HG03354 (cell line): ENCODE results near the gene TMEM14A.
"Not testable (repeated sequence)": the region's sequence is repeated elsewhere in the genome, so short reads cannot be mapped to it uniquely, and the experiment has no call there.

Experiments
- ATAC-seq: cut with Tn5 transposase; IDR thresholded peaks from one replicate; pipeline ENCODE4 v1.9.1; 2021; ENCODE audit warnings: mild to moderate bottlenecking; ENCODE audit not compliant: unreplicated experiment, poor library complexity, severe bottlenecking

The TMEM14A gene

DNA sequence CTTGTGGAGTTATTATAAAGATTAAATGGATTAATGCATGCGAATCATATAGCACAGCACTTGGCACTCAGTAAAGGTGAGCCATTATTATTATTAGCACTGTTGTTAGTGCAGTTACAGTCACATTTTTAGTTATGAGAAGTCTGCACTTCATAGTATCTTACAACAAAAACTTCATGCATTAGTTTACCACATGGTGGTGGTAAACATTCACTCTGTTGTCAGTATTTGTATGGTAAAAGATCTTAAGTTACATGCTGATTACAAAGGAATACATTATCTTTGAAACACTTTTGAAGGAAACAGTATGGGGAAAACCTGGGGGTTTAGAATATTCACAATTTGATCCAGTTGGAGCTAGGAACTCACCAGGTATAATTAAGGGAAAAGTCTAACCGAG is 20.8 kb downstream of the TMEM14A start:
- ATAC-seq = no peak

DNA sequence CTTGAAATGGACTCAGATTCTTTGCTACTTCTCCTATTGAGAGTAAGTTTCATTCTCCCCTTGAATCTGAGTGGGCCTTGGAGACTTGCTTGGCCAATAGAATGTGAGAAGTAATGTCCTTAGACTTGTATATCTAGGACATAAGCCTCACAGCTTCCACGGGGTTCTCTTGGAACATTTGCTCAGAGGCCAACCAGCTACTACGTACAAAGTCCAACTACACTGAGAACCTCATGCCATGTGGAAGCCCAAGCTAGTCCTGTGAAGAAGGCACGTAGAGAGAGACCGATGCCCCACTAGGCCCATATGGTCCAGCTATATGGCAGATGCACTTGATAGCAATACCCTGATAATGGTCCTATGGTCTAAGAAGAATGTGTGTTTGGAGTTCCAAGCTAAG is 22.9 kb downstream of the TMEM14A start:
- ATAC-seq = no peak

DNA sequence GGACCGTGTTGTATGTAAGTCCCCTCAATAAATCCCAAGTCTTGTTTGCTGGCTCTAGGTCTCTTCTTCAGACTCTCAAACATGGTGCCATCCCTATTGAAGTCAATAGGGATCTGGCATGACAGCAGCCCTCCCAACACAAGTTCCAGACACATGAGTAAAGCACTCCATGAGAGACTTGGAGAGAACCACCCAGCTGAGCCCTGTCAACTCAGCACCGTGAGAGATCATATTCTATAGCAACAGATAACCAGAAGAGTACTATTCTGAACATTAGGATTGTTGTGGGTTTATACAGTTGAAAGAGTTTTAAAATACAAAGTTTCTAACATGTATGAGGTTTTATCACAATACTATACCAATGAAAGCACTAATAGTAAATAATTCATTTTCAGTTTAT is 23.5 kb downstream of the TMEM14A start:
- no peak for ATAC-seq

DNA sequence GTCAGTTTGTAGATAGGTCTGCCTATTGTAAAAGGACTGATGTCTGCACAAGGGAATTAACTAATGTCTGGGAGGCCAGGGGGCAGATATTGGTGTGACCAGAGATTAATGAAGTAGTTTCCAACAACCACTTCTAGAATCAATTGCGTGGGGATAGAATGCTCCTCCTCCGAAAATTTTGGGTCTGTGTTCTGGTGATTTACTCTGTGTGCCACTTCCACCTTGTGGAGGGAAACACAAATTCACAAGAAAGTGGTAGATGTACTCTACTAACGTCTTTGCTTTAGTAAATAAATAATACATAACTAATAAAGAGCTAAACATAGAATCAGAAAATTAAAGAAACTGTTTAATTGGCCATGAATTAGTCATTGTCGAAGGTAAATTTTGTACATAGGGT is 25.5 kb downstream of the TMEM14A start:
- no peak for ATAC-seq

DNA sequence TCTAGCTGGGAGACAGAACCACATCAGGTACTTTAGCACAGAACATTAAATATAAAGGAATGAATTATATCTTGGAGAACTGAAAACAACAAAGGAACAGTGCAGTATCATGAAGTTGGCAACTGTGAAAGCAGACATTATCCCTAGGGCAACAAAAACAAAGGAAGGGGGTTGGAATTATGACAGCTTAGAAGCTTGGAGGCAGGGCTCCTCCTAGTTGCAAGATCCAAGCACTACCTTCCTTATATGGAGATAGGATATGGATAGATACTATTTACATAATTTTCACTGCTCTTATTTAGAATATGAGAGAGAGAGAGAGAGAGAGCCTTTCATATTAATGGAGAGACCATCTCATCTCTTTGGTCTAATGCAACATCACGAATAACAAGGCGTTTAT is 27.0 kb downstream of the TMEM14A start:
- ATAC-seq = no peak

DNA sequence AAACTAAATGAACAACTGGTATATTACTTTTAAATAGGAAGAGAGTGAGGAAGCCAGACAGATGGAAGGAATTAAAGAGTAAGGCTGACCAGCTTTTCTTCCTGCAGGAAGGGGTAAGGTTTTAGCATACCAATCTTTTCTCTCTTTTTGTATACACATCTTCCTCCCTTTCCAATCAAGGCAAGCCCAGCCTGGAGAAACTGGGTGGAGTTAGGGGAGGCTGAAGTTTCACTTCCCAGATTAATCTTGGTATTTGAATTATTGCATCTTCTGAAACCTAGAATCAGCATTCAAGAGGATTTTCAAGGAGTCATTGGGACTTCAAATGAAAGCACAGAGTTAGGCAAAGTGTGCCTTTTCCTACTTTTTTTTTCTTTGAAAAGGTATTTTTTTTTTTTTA is 33.1 kb downstream of the TMEM14A start:
- no peak for ATAC-seq

DNA sequence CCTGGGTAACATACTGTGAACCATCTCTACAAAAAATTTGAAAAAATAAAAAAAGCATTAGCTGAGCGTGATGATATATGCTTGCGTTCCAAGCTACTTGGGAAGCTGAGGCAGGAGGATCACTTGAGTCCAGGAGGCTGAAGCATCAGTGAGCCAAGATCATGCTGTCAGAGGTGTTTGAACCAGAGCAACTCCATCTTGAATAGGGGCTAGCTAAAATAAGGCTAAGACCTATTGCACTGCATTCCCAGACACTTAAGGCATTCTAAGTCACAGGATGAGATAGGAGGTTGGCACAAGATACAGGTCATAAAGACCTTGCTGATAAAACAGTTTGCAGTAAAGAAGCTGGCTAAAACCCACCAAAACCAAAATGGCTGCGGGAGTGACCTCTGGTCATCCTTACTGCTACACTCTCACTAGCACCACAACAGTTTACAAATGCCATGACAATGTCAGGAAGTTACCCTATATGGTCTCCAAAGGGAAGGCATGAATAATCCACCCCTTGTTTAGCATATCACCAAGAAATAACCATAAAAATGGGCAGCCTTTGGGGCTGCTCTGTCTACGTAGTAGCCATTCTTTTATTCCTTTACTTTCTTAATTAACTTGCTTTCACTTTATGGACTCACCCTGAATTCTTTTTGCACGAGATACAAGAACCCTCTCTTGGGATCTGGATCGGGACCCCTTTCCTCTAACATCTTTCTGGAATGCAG is 34.0 kb downstream of the TMEM14A start:
- ATAC-seq = not testable (repeated sequence)

DNA sequence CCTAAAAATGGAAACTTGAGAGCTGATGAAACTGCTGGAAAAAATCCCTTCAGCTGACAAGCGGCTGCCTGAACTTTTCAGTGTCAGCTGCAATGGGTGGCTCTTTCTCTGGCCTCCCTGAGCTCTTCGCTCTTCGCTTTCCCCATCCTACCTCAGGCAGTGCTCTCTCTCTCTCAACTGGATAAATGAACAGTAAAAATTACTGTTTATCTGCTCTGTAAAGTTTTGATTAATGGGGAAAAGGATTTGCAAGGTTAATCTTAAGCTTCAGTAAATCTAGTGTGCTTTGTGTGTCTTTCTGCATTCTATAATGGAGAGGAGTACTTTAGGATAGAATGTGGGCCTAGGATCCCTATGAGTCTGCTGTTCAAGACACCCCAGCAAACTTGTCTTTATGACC is 35.1 kb downstream of the TMEM14A start:
- no peak for ATAC-seq

DNA sequence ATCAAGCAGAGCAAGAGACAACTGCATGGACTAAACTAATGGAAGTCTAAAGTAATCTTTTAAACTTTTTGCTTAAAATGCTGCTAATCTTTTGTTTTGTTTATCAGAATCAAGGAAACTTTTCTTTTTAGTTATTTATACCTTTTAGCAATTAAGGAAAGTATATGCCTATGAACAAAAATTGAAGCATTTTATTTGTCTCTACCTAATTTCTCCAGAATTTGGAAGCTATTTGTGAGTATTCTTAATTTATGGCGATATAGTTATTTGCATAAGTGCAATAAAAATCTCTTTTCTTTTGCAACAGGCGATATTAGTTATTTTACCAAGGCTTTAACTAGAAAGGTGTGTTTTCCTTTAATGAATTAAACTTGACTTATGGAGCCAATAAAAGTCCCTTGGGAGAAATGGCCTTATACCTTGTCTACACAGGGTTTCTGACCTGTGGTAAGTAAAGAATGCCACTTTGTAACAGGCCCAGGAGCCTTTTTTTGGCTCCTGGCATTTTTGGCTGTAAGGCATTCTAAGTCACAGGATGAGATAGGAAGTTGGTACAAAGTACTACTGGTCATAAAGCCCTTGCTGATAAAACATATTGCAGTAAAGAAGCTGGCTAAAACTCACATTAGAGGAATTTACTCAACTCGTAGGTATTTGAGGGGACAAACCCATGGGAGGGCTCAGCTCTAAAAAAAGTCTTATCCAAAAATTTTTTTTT is 37.2 kb downstream of the TMEM14A start:
- ATAC-seq = no peak

DNA sequence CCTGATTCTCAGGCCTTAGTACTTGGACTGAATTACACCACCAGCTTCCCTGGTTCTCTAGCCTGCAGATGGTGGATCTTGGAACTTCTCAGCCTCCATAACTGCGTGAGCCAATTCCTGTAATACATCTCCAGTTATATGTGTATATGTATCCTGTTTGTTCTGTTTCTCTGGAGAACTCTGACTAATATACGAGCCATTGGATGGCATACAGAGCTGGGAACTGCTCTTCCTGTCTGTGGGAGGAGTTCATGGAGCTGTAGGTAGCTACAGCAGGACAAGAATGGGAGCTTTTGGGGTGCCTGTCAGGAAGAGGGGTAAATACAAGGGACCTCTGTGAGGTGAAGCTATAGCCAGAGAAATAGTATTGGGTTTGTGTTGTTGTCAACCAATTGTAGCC is 41.2 kb downstream of the TMEM14A start:
- ATAC-seq = no peak

DNA sequence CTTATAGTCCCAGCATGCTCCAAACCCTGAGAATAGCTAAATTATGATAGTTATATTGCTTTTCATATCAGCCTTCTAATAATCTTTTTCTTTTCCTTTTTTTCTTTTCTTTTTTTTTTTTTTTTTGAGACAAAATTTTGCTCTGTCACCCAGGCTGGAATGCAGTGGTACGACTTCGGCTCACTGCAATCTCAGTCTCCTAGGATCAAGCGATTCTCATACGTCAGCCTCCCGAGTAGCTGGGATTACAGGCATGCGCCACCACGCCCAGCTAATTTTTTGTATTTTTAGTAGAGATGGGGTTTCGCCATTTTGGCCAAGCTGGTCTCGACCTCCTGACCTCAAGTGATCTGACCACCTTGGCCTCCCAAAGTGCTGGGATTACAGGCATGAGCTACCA is 43.8 kb downstream of the TMEM14A start:
- ATAC-seq = not testable (repeated sequence)

DNA sequence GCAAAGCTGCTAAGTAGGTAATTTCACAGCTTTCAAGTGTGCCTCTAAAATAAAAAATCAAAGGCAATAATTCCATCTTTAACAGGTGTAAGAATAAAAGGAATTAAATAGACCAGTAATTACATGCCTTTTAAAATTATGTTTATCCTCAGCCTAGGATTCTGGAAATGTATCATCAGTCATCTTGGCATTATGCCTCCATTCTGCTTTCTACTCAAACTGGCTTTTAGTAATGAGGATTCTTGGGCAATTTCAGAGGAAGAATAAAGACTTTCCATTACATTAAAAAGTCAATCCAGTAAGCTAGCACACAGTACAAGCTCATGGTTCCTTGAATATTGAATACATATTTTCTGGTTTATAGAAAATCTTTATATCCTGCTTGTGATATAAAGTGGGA is 47.6 kb downstream of the TMEM14A start:
- no peak for ATAC-seq

DNA sequence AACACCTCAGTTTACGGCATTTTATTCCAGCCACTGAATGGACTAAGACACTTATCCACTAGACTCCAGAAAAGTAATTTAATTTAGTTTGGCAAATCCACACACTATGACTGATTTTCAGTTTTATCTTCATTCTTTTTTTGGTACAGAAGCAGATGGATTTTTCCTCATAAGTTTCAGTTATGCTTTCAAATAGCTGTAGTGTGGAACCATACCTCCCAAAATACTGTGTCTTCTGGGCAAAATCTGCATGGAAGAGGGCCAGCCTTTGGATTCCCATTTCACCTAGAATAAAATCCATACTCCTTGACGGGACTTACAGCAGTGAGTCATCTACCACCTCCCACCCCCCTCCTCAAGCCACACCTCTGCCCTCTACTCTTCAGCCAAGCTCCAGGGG is 49.4 kb downstream of the TMEM14A start:
- no peak for ATAC-seq

DNA sequence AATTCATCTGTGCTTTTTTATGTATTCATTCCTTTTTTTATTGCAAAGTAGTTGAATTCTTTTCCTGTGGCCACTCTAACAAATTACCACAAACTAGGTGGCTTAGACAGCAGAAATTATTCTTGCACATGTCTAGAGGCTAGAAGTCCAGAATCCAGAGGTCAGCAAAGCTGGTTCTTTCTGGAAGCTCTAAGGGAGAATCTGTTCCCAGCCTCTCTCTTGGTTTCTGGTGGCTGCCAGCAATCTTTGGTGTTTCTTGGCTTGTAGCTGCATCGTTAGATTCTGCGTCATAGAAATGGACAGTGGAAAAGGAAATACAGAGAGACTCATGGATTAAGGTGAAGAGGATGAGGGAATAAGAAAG is 53.1 kb downstream of the TMEM14A start:
- ATAC-seq = peak; percentile 9

DNA sequence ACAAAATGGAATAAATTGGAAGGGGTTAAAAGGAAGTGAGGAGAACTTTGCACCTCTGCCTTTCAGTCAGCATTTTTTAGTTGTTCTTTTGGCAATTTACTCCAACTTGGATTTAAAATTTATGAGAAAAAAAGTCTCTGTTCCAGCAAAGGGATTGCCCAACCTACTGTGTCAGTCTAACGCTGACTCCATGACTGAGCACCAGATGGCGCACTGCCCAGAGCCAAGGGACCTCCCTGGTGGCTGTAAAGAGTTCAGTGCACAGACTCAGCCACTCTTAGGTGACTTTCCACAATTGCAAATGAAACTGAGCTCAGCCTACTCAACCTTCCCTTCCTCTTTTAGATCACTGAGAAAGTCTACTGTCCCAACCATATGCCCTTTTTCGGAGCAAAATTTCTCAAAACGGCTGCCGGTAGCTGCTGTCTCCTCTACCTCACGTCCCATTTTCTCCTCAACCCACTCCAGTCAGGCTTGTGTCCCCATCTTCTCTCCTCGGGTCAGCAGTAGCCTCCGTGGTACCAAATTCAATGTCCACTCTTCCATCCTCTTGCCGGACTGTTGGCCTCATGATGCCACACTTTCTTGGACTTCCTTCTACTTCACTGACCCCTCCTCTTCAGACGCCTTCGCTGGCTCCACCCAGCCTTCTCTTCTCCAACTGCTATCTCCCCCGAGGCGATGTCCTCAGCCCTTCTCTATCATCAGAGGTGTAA is 53.7 kb downstream of the TMEM14A start:
- ATAC-seq = peak; percentile 99

DNA sequence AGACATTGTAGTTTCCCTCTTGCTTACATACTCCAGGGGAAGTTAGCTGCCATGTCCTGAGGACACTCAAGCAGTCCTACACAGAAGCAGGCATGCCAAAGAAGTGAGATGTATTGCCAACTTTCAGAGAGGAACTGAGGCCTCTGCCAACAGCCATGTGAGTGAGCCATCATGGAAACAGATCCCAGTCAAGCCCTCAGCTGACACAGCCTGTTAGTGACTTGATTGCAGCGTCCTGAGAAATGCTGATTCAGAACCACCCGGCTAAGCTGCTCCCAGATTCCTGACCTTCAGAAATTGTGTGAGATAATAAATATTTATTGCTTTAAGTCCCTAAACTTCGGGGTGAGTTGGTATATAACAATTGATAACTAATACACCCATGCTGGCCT is 54.2 kb downstream of the TMEM14A start:
- ATAC-seq = no peak

DNA sequence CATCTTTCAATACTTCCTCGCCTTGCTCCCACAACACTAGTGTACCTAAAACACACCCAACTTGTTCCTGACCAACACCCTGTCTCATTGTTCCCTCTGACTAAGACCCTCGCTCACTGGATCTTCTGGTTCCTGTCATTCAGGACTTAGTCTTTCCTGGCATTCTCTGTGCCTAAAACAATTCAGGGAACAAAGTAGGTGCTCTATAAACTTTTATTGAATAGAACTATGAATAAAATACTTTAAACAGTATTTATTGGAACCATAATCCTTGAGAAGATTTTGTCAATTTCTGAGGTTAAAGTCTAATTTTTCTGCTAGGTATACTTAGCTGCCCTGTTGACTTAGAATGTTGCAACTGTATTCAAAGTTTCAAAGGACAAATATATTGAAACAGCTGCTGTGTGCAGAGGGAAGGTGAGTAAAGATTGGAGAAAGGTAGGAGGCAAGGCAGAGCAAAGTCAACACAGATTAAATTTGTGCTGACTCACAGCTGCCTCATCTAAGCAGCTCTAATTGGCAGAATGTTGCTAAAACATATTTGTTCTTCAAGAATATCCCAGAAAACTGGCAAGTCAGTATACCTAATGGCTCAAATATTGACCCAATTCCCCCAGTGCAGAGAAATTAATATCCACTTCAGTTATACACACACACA is 54.8 kb downstream of the TMEM14A start:
- no peak for ATAC-seq

DNA sequence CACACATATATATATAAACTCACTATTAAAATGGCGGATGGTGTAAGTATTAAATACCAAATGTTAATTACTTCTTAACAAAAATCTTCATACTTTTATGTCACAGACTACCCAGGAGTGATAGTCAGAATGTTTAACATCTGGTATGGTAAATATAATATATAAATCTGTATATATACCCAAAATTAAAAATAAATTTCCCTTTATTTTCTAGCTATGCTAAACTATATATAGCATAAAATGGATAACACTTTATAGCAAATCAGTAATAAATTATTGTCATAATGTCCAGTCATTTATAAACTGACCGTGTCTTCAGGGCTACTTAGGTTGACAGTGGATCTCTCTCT is 55.3 kb downstream of the TMEM14A start:
- no peak for ATAC-seq

DNA sequence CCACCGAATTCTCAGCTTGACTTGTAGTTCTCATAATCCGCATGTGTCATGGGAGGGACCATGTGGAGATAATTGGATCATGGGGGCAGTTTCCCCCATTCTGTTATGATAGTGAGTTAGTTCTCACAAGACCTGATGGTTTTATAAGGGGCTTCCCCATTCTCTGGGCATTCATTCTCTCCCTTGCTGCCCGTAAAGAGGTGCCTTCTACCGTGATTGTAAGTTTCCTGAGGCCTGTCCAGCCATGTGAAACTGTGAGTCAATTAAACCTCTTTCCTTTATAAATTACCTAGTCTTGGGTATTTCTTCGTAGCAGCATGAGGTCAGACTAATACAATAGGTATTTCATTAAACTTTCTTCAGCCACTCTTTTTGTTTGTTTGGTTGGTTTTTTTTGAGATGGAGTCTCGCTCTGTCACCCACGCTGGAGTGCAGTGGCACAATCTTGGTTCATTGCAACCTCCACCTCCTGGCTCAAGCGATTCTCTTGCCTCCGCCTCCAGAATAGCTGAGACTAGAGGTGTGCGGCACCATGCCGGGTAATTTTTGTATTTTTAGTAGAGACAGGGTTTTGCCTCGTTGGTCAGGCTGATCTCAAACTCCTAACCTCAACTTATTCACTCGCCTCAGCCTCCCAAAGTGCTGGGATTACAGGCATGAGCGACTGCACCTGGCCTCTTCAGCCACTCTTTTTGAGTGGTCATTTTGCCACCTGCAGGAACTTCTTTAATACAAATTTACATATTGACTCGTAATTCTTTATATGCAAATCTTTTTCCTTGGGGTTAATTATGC is 56.0 kb downstream of the TMEM14A start:
- no peak for ATAC-seq

DNA sequence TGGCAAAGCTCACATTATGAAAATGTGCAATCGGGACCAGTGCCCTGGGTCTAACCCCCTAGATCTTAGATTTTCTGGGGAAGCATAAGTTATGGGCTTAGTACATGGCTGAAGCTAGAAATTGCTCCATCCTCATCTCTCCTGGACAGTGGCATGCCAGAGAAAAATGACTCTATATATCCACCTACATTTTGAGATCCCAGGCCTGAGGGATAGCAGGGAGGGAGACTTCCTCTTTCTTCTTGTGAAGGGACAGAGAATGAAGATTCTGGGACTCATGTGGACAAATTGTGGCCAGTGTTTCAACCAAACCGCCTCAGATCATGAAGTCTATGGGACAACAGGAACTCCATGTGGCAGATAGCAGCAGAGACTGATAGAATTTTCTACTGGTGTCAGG is 57.0 kb downstream of the TMEM14A start:
- ATAC-seq = no peak
